Activated B cell treated with CpG ODN at 0.5 μM for 24 hours (primary cell): Measurements from ENCODE around the gene GNG7. TPM values are rescaled to one million over a fixed set of nuclear protein-coding genes. Genes with fewer than 3 reads are reported as not detected.

Experiments
- ATAC-seq: fragments of 200-7000 bp; cut with Tn5 transposase; one replicate; pipeline ENCODE4 v1.10.0; 2021; ENCODE audit warnings: low read depth, mild to moderate bottlenecking, moderate library complexity
- CTCF ChIA-PET: fragments of 350-600 bp; sonication (Branson Sonifier 250); formaldehyde crosslinking; loops from one replicate; lab custom pipeline; 2021; ENCODE audit warnings: antibody characterized with exemption; lab: Charles Lee
- POLR2A ChIA-PET: fragments of 350-600 bp; sonication (Branson Sonifier 250); formaldehyde crosslinking; loops from one replicate; lab custom pipeline; 2021; ENCODE audit warnings: antibody characterized with exemption; lab: Charles Lee
- DNase-seq: peaks from one replicate; pipeline ENCODE4 v3.0.0; 2022
- H3K27ac Mint-ChIP-seq: one replicate; pipeline ENCODE4 v1.8.0; 2020; ENCODE audit warnings: mixed read lengths
- H3K27me3 Mint-ChIP-seq: one replicate; pipeline ENCODE4 v1.8.0; 2021; ENCODE audit warnings: mixed read lengths
- H3K36me3 Mint-ChIP-seq: one replicate; pipeline ENCODE4 v1.8.0; 2021; ENCODE audit warnings: low read depth, mixed read lengths
- H3K4me1 Mint-ChIP-seq: one replicate; pipeline ENCODE4 v1.8.0; 2021; ENCODE audit warnings: mixed read lengths
- H3K4me3 Mint-ChIP-seq: one replicate; pipeline ENCODE4 v1.8.0; 2020; ENCODE audit warnings: mild to moderate bottlenecking, mixed read lengths
- H3K9me3 Mint-ChIP-seq: one replicate; pipeline ENCODE4 v1.8.0; 2020; ENCODE audit warnings: mixed read lengths
- intact Hi-C: fragments of 100-400 bp; cut with micrococcal nuclease; formaldehyde crosslinking; loops from one replicate; pipeline ENCODE4 v1.15.1; 2024
- total RNA-seq: library from RNA; stranded (reverse); gene quantifications from 2 replicates; pipeline ENCODE4 v1.2.3, GENCODE V29; 2022
- TF ChIP-seq, protein P1 (sequence below): fragments of 200-600 bp; IDR thresholded peaks from one replicate; pipeline ENCODE4 v1.8.0; 2022; ENCODE audit warnings: antibody characterized with exemption, mild to moderate bottlenecking

Gene GNG7
- total RNA-seq, 1 donor from 2014 or later, result 35.4 TPM

GRCh38 chr19:2487842-2488241, 214.7 kb downstream of the GNG7 start:
- ATAC-seq, result no peak
- ChIA-PET CTCF (interaction anchor here (0.7 kb wide), 1 partner anchor 92 kb away, joined by 3 read pairs; no protein-coding TSS in a partner anchor), POLR2A (interaction anchor here (0.8 to 3.2 kb wide), 2 partner anchors 10 to 11 kb away, joined by 6 to 20 read pairs; partner anchors contain the start of gene GADD45B)
- Mint-ChIP-seq H3K9me3 (peaks cover 7% of the 10 kb centered on the region), H3K4me1 (peaks cover 69% of the 10 kb centered on the region), H3K27ac (no peak overlapping the region), H3K4me3 (no peak overlapping the region), H3K36me3 (no peaks in the 10 kb centered on the region), H3K27me3 (peaks cover 22% of the 10 kb centered on the region)
- intact Hi-C loops, result no loop called here
- TF ChIP-seq, protein P1, sequence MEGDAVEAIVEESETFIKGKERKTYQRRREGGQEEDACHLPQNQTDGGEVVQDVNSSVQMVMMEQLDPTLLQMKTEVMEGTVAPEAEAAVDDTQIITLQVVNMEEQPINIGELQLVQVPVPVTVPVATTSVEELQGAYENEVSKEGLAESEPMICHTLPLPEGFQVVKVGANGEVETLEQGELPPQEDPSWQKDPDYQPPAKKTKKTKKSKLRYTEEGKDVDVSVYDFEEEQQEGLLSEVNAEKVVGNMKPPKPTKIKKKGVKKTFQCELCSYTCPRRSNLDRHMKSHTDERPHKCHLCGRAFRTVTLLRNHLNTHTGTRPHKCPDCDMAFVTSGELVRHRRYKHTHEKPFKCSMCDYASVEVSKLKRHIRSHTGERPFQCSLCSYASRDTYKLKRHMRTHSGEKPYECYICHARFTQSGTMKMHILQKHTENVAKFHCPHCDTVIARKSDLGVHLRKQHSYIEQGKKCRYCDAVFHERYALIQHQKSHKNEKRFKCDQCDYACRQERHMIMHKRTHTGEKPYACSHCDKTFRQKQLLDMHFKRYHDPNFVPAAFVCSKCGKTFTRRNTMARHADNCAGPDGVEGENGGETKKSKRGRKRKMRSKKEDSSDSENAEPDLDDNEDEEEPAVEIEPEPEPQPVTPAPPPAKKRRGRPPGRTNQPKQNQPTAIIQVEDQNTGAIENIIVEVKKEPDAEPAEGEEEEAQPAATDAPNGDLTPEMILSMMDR, result no peak
- DNase-seq, result no peak

- ChIA-PET CTCF (no interaction called here), POLR2A (interaction anchor here (3.2 kb wide), 1 partner anchor 11 kb away, joined by 20 read pairs; the partner anchor contains the start of gene GADD45B)
- peaks cover 18% of the 10 kb centered on the region for H3K27me3 Mint-ChIP-seq
- DNase-seq, result no peak
- H3K4me3 Mint-ChIP-seq, result no peak overlapping the region
- TF ChIP-seq, protein P1, result no peak
- H3K27ac Mint-ChIP-seq, result no peak overlapping the region
- intact Hi-C loops, result no loop called here
- ATAC-seq, result no peak
- H3K4me1 Mint-ChIP-seq, result peaks cover 64% of the 10 kb centered on the region
- peaks cover 7% of the 10 kb centered on the region for H3K9me3 Mint-ChIP-seq
- no peaks in the 10 kb centered on the region for H3K36me3 Mint-ChIP-seq
These were observed 215.4 kb downstream of the GNG7 start for GRCh38 chr19:2487090-2487489.

GRCh38 chr19:2485428-2485827, 217.1 kb downstream of the GNG7 start:
- no peak for DNase-seq
- no peak for ATAC-seq
- Mint-ChIP-seq H3K36me3 (no peaks in the 10 kb centered on the region), H3K27ac (peak overlapping the region; percentile 12), H3K9me3 (peaks cover 9% of the 10 kb centered on the region), H3K4me3 (no peak overlapping the region), H3K4me1 (peaks cover 49% of the 10 kb centered on the region), H3K27me3 (peaks cover 9% of the 10 kb centered on the region)
- TF ChIP-seq, protein P1, result no peak
- CTCF ChIA-PET, result no interaction called here
- intact Hi-C loops, result no loop called here
- POLR2A ChIA-PET, result interaction anchor here (1.4 to 3.2 kb wide), 2 partner anchors 9 to 10 kb away, joined by 18 to 20 read pairs; partner anchors contain the start of gene GADD45B

DNA sequence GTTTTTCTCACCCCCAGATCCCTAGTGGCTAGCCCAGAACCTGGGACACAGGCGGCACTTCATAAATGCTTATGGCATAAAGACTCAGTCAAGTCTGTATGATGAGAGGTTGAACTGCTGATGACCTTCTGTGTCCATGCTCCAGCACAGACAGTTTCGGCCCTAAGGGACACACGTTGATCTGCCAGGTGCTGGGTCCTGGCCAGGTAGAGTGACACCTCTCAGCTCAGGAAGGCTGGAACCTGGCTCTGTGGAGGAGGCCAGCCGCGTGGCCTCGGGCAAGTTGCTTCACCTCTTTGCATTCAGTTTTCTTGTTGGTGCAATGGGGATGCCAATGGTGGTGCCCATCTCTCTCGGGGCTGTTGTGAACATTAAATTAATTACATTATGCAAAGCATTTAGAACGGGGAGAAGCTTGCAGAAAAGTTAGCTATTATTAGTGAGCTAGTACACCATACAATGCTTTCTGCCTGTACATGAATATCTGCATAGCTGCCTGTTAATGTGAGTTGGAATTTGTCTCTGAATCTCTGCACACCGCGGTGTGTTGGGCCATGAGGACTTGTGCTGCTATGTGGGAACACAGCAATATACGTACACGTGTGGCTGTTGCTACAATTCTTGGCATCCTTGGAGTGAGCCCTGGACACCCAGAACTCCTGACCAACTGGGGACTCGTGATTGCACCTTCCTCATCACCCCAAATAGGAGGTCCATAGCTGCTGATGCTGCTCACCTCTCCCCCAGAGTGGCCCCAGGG, 218.1 kb downstream of the GNG7 start:
- peaks cover 3% of the 10 kb centered on the region for H3K27me3 Mint-ChIP-seq
- DNase-seq, result no peak
- POLR2A ChIA-PET, result interaction anchor here (1.4 kb wide), 1 partner anchor 8 kb away, joined by 18 read pairs; the partner anchor contains the start of gene GADD45B
- CTCF ChIA-PET, result interaction anchor here (1.0 kb wide), 2 partner anchors 9 to 152 kb away, joined by 3 read pairs; partner anchors contain the start of gene GADD45B
- no peaks in the 10 kb centered on the region for H3K36me3 Mint-ChIP-seq
- TF ChIP-seq, protein P1, result no peak
- peaks cover 9% of the 10 kb centered on the region for H3K9me3 Mint-ChIP-seq
- ATAC-seq, result no peak
- no peak overlapping the region for H3K27ac Mint-ChIP-seq
- H3K4me3 Mint-ChIP-seq, result no peak overlapping the region
- intact Hi-C loops, result no loop called here
- H3K4me1 Mint-ChIP-seq, result peaks cover 47% of the 10 kb centered on the region
